B cell (primary cell): ENCODE data around the gene MAMDC4. TPM values are rescaled to one million over a fixed set of nuclear protein-coding genes. Genes with fewer than 3 reads are reported as not detected.

ENCODE experiments used
- ATAC-seq: fragments of 200-7000 bp; cut with Tn5 transposase; one replicate; pipeline ENCODE4 v1.10.0; 2021; ENCODE audit warnings: low read depth, mild to moderate bottlenecking, moderate number of reproducible peaks, moderate library complexity
- CTCF ChIA-PET: fragments of 350-600 bp; sonication (Branson Sonifier 250); formaldehyde crosslinking; loops from one replicate; lab custom pipeline; 2021; ENCODE audit warnings: antibody characterized with exemption, inconsistent platforms; lab: Charles Lee
- POLR2A ChIA-PET: fragments of 350-600 bp; sonication (Branson Sonifier 250); formaldehyde crosslinking; loops from one replicate; lab custom pipeline; 2021; ENCODE audit warnings: antibody characterized with exemption; lab: Charles Lee
- DNase-seq: peaks from one replicate; pipeline ENCODE4 v3.0.0; 2013
- H2AFZ ChIP-seq: 2 replicates; pipeline ENCODE4 v1.6.1; 2012; ENCODE audit warnings: mild to moderate bottlenecking, low read depth, low read length; ENCODE audit not compliant: insufficient read depth, poor library complexity, severe bottlenecking
- H3K27ac ChIP-seq, 2 donors: 1 replicate in 1 of 2; 2 replicates in 1 of 2; pipeline ENCODE4 v1.5.1; 2012 to 2013; ENCODE audit warnings: low read length in 2 of 2, mild to moderate bottlenecking in 2 of 2, moderate library complexity in 1 of 2
- H3K27me3 ChIP-seq, 4 experiments: fragments of 200-600 bp in 1 of 4; sonication (generic) in 1 of 4; replicated peaks in 1 of 4; 1 replicate in 2 of 4; 2 replicates in 2 of 4; pipeline versions ENCODE4 v1.6.1 to v1.7.0; 2013 to 2016; ENCODE audit warnings: low read length in 3 of 4, mild to moderate bottlenecking in 2 of 4, mixed read lengths in 1 of 4, moderate library complexity in 1 of 4; ENCODE audit not compliant: insufficient read depth in 4 of 4, control insufficient read depth in 3 of 4; ENCODE audit errors: control extremely low read depth in 1 of 4
- H3K36me3 ChIP-seq, 2 experiments: replicated peaks in 1 of 2; 1 replicate in 1 of 2; 2 replicates in 1 of 2; pipeline versions ENCODE4 v1.6.1 to v1.7.1; 2013; ENCODE audit warnings: low read length in 1 of 2; ENCODE audit not compliant: insufficient read depth in 2 of 2, control insufficient read depth in 1 of 2; ENCODE audit errors: control extremely low read depth in 1 of 2, extremely low read depth in 1 of 2
- H3K4me1 ChIP-seq, 2 donors: fragments of 200-600 bp in 1 of 2; sonication (generic) in 1 of 2; 1 replicate in 1 of 2; 2 replicates in 1 of 2; pipeline versions ENCODE4 v1.5.1 to v1.6.1; 2013 to 2017; ENCODE audit warnings: low read length in 2 of 2; ENCODE audit not compliant: control insufficient read depth in 2 of 2, insufficient read depth in 2 of 2
- H3K4me2 ChIP-seq: replicated peaks from 2 replicates; pipeline ENCODE3; 2012; ENCODE audit warnings: mild to moderate bottlenecking, low read depth, low read length; ENCODE audit not compliant: poor library complexity, severe bottlenecking
- H3K4me3 ChIP-seq, 5 experiments: fragments of 200-600 bp in 1 of 5; sonication (generic) in 1 of 5; 1 replicate in 3 of 5; 2 replicates in 2 of 5; pipeline versions ENCODE4 v1.5.1 to v1.7.0; 2011 to 2016; ENCODE audit warnings: low read length in 4 of 5, mild to moderate bottlenecking in 4 of 5, low read depth in 2 of 5, control low read depth in 1 of 5, moderate library complexity in 1 of 5; ENCODE audit not compliant: insufficient read depth in 1 of 5; ENCODE audit errors: control extremely low read depth in 1 of 5, extremely low read depth in 1 of 5
- H3K79me2 ChIP-seq: fragments of 200-600 bp; sonication (generic); one replicate; pipeline ENCODE4 v1.6.0; 2016; ENCODE audit warnings: low read length; ENCODE audit not compliant: control insufficient read depth, insufficient read depth
- H3K9ac ChIP-seq: fragments of 200-600 bp; sonication (generic); 2 replicates; pipeline ENCODE4 v1.6.1; 2017; ENCODE audit warnings: mild to moderate bottlenecking, low read length, moderate library complexity
- H3K9me3 ChIP-seq, 3 donors: one replicate each; pipeline versions ENCODE4 v1.6.1 to v1.7.1; 2013; ENCODE audit warnings: low read length in 2 of 3; ENCODE audit not compliant: control insufficient read depth in 2 of 3, insufficient read depth in 1 of 3; ENCODE audit errors: control extremely low read depth in 1 of 3
- H4K20me1 ChIP-seq: 2 replicates; pipeline ENCODE4 v1.6.0; 2012; ENCODE audit warnings: mild to moderate bottlenecking, low read length; ENCODE audit not compliant: insufficient read depth, control insufficient read depth, poor library complexity, severe bottlenecking
- H3K27ac Mint-ChIP-seq: one replicate; pipeline ENCODE4 v1.8.0; 2021; ENCODE audit warnings: mixed read lengths
- H3K27me3 Mint-ChIP-seq: one replicate; pipeline ENCODE4 v1.8.0; 2021; ENCODE audit warnings: mixed read lengths
- H3K4me1 Mint-ChIP-seq: one replicate; pipeline ENCODE4 v1.8.0; 2021; ENCODE audit warnings: mixed read lengths
- H3K4me3 Mint-ChIP-seq: one replicate; pipeline ENCODE4 v1.8.0; 2021; ENCODE audit warnings: mixed read lengths
- H3K9me3 Mint-ChIP-seq: one replicate; pipeline ENCODE4 v1.8.0; 2022; ENCODE audit warnings: mixed read lengths; ENCODE audit not compliant: insufficient read depth
- CTCF ChIP-seq: fragments of 200-600 bp; IDR thresholded peaks from one replicate; pipeline ENCODE4 v1.8.0; 2022; ENCODE audit warnings: antibody characterized with exemption, mild to moderate bottlenecking
- EZH2 ChIP-seq: IDR thresholded peaks from 2 replicates; pipeline ENCODE4 v1.6.1; 2012; ENCODE audit warnings: borderline replicate concordance, low read depth, mild to moderate bottlenecking, moderate library complexity, low read length; ENCODE audit not compliant: insufficient read depth, poor library complexity, severe bottlenecking
- WGBS: methylation state at CpG from one replicate; pipeline ENCODE4 v1.1.5; 2013; ENCODE audit warnings: missing lambda C conversion rate; ENCODE audit not compliant: insufficient coverage; 5-methylcytosine and 5-hydroxymethylcytosine counted together
- intact Hi-C: fragments of 100-400 bp; cut with micrococcal nuclease; formaldehyde crosslinking; loops from one replicate; pipeline ENCODE4 v1.10.0; 2022
- polyA plus RNA-seq: library from polyadenylated mRNA; depleted of rRNA; stranded (reverse); fragments of >200 nt; gene quantifications from 2 replicates; pipeline ENCODE4 v1.2.3, GENCODE V29; 2012
- total RNA-seq, 2 donors: library from RNA; stranded (reverse); fragments of 120-200 nt in 1 of 2; gene quantifications; 1 replicate in 1 of 2; 2 replicates in 1 of 2; pipeline versions ENCODE4 v1.2.3 to v1.2.4, GENCODE V29; 2013 to 2022

Gene MAMDC4
- total and polyA plus RNA-seq, 2 donors (not counting 1 experiment from before 2014, with no cell fraction given) = 5.4 to 6.8 TPM

GRCh38 chr9:136849960-136850865 lies 1.9 kb upstream of the MAMDC4 start:
- H3K27me3 Mint-ChIP-seq = peaks cover 7% of the 10 kb centered on the region
- Histone ChIP-seq H3K27me3 (peaks cover 0 to 23% (median 8%) of the 10 kb centered on the region in 4 experiments), H3K36me3 (peaks cover 0 to 4% of the 10 kb centered on the region in 2 experiments), H3K4me2 (peak overlapping the region; percentile 99), H3K9me3 (peaks cover 0 to 17% (median 0%) of the 10 kb centered on the region in 3 donors), H3K79me2 (peaks cover 2% of the 10 kb centered on the region), H3K4me3 (peak overlapping the region; percentile 8 to 87 (median 82)), H2AFZ (peak overlapping the region; percentile 97), H3K9ac (peak overlapping the region; percentile 84), H4K20me1 (peaks cover 20% of the 10 kb centered on the region), H3K4me1 (peaks cover 29 to 35% of the 10 kb centered on the region in 2 donors), H3K27ac (no peak overlapping the region)
- TF ChIP-seq EZH2 = no peak
- intact Hi-C loops = loop anchor here (1.0 to 5.0 kb wide), 7 partner anchors 16 to 183 kb away; partner anchors contain the start of genes EDF1, FBXW5, FUT7 and PAXX
- ChIA-PET POLR2A (interaction anchor here (0.5 kb wide), 1 partner anchor 14 kb away, joined by 3 read pairs; no protein-coding TSS in a partner anchor), CTCF (interaction anchor here (1.1 kb wide), 1 partner anchor 34 kb away, joined by 4 read pairs; no protein-coding TSS in a partner anchor)
- peak overlapping the region; percentile 94 for H3K27ac Mint-ChIP-seq
- DNase-seq (peak; percentile 31), ATAC-seq (no peak)
- peaks cover 20% of the 10 kb centered on the region for H3K4me1 Mint-ChIP-seq
- 80% methylated on average over 43 of the region's 43 CpGs for WGBS
- H3K9me3 Mint-ChIP-seq = no peaks in the 10 kb centered on the region
- H3K4me3 Mint-ChIP-seq = peak overlapping the region; percentile 96

- H2AFZ ChIP-seq = no peak overlapping the region
- intact Hi-C loops = no loop called here
- peaks cover 0 to 11% (median 0%) of the 10 kb centered on the region in 3 donors for H3K9me3 ChIP-seq
- TF ChIP-seq CTCF = no peak
- TF ChIP-seq EZH2 = no peak
- peaks cover 0 to 4% of the 10 kb centered on the region in 2 experiments for H3K36me3 ChIP-seq
- ATAC-seq = no peak
- no peak overlapping the region for H3K4me2 ChIP-seq
- H3K27me3 Mint-ChIP-seq = peaks cover 7% of the 10 kb centered on the region
- H3K27me3 ChIP-seq = peaks cover 0 to 19% (median 8%) of the 10 kb centered on the region in 4 experiments
- H3K4me1 Mint-ChIP-seq = peaks cover 20% of the 10 kb centered on the region
- POLR2A ChIA-PET = no interaction called here
- H4K20me1 ChIP-seq = peaks cover 12% of the 10 kb centered on the region
- H3K27ac Mint-ChIP-seq = no peak overlapping the region
- H3K9me3 Mint-ChIP-seq = no peaks in the 10 kb centered on the region
- H3K4me3 ChIP-seq = no peak overlapping the region
- H3K9ac ChIP-seq = no peak overlapping the region
- H3K4me1 ChIP-seq = peaks cover 27 to 29% of the 10 kb centered on the region in 2 donors
- WGBS = 93% methylated on average over 23 of the region's 23 CpGs
- H3K27ac ChIP-seq = no peak overlapping the region
- CTCF ChIA-PET = interaction anchor here (0.6 to 1.2 kb wide), 2 partner anchors 9 to 13 kb away, joined by 3 read pairs; partner anchors contain the start of gene AJM1
- no peak for DNase-seq
- H3K4me3 Mint-ChIP-seq = peak overlapping the region; percentile 3
- H3K79me2 ChIP-seq = peaks cover 2% of the 10 kb centered on the region
Measured at GRCh38 chr9:136850866-136851775, 1.0 kb upstream of the MAMDC4 start.
